MCF 10A (cell line): ENCODE results near the gene TCHP. TPM values are rescaled to one million over a fixed set of nuclear protein-coding genes. Genes with fewer than 3 reads are reported as not detected.
"Not testable (repeated sequence)": the region's sequence is repeated elsewhere in the genome, so short reads cannot be mapped to it uniquely, and the experiment has no call there.

Source experiments
- BruUV-seq: library from RNA; stranded (reverse); fragments of 400-500 nt; replicated peaks from 2 replicates; lab custom pipeline; 2021; lab: Mats Ljungman, UMichigan
- CTCF ChIA-PET: fragments of 300-600 bp; sonication (Branson Sonifier 250); formaldehyde crosslinking; extraction: SDS; loops from one replicate; lab custom pipeline; 2021; ENCODE audit warnings: antibody characterized with exemption, inconsistent platforms; lab: Yijun Ruan, JAX
- POLR2A ChIA-PET: fragments of 300-600, 350-650 bp; sonication (Branson Sonifier 250); formaldehyde crosslinking; extraction: SDS; loops from one replicate; lab custom pipeline; 2020; ENCODE audit warnings: antibody characterized with exemption, inconsistent platforms; lab: Yijun Ruan, JAX
- DNase-seq: peaks from one replicate; pipeline ENCODE4 v3.0.0-alpha.2; 2018; ENCODE audit not compliant: unreplicated experiment
- H3K27ac Mint-ChIP-seq: one replicate; pipeline ENCODE4 v1.8.0; 2022; ENCODE audit warnings: mild to moderate bottlenecking, low read depth, mixed read lengths; ENCODE audit not compliant: unreplicated experiment
- H3K27me3 Mint-ChIP-seq: one replicate; pipeline ENCODE4 v1.8.0; 2022; ENCODE audit warnings: mixed read lengths; ENCODE audit not compliant: insufficient read depth, unreplicated experiment
- H3K36me3 Mint-ChIP-seq: one replicate; pipeline ENCODE4 v1.8.0; 2022; ENCODE audit warnings: mild to moderate bottlenecking, moderate library complexity, mixed read lengths; ENCODE audit not compliant: insufficient read depth, unreplicated experiment
- H3K4me1 Mint-ChIP-seq: one replicate; pipeline ENCODE4 v1.8.0; 2022; ENCODE audit warnings: mixed read lengths; ENCODE audit not compliant: insufficient read depth, unreplicated experiment
- H3K4me3 Mint-ChIP-seq: one replicate; pipeline ENCODE4 v1.8.0; 2022; ENCODE audit warnings: mild to moderate bottlenecking, moderate library complexity, mixed read lengths; ENCODE audit not compliant: unreplicated experiment
- H3K9me3 Mint-ChIP-seq: one replicate; pipeline ENCODE4 v1.8.0; 2022; ENCODE audit warnings: mixed read lengths; ENCODE audit not compliant: unreplicated experiment
- intact Hi-C: fragments of 100-400 bp; cut with micrococcal nuclease; formaldehyde crosslinking; loops from 2 replicates; pipeline ENCODE4 v1.14.1; 2022
- total RNA-seq: library from RNA; stranded (reverse); gene quantifications from 2 replicates; pipeline ENCODE4 v1.2.3, GENCODE V29; 2022
- TF ChIP-seq, protein P1 (sequence below): fragments of 200-600 bp; IDR thresholded peaks from one replicate; pipeline ENCODE4 v1.8.0; 2022; ENCODE audit warnings: antibody characterized with exemption, mild to moderate bottlenecking; ENCODE audit not compliant: unreplicated experiment

The TCHP gene
- total RNA-seq, 1 experiment from 2014 or later = 36.3 TPM

DNA sequence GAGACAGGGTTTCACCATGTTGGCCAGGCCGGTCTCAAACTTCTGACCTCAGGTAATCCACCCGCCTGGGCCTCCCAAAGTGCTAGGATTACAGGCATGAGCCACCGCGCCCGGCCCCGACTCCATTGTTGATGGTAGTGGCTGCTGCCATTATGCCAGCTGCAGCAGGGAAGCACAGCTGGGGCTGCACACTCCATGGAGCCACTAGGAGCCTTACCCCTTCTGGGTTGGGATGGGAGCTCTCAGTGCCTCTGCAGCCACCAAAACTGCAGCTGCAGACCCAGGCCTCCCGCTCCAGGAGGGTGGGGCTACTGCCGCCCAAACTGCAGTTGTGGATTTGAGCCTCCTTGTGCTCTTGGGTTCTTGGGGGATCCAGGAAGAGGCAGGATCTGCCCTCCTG lies 25.9 kb downstream of the TCHP start:
- no peak for DNase-seq
- TF ChIP-seq, protein P1, sequence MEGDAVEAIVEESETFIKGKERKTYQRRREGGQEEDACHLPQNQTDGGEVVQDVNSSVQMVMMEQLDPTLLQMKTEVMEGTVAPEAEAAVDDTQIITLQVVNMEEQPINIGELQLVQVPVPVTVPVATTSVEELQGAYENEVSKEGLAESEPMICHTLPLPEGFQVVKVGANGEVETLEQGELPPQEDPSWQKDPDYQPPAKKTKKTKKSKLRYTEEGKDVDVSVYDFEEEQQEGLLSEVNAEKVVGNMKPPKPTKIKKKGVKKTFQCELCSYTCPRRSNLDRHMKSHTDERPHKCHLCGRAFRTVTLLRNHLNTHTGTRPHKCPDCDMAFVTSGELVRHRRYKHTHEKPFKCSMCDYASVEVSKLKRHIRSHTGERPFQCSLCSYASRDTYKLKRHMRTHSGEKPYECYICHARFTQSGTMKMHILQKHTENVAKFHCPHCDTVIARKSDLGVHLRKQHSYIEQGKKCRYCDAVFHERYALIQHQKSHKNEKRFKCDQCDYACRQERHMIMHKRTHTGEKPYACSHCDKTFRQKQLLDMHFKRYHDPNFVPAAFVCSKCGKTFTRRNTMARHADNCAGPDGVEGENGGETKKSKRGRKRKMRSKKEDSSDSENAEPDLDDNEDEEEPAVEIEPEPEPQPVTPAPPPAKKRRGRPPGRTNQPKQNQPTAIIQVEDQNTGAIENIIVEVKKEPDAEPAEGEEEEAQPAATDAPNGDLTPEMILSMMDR = no peak
- intact Hi-C loops = loop anchor here (2.0 kb wide), 3 partner anchors 25 to 45 kb away; partner anchors contain the start of genes GLTP and TCHP
- Mint-ChIP-seq H3K4me3 (no peak overlapping the region), H3K36me3 (peaks cover 14% of the 10 kb centered on the region), H3K27ac (no peak overlapping the region), H3K27me3 (no peaks in the 10 kb centered on the region), H3K4me1 (no peaks in the 10 kb centered on the region), H3K9me3 (no peaks in the 10 kb centered on the region)
- CTCF ChIA-PET = interaction anchor here (0.7 to 3.2 kb wide), 7 partner anchors 11 to 121 kb away, joined by 3 to 21 read pairs (median 7); no protein-coding TSS in a partner anchor
- POLR2A ChIA-PET = no interaction called here
- no TSS peak for BruUV-seq

DNA sequence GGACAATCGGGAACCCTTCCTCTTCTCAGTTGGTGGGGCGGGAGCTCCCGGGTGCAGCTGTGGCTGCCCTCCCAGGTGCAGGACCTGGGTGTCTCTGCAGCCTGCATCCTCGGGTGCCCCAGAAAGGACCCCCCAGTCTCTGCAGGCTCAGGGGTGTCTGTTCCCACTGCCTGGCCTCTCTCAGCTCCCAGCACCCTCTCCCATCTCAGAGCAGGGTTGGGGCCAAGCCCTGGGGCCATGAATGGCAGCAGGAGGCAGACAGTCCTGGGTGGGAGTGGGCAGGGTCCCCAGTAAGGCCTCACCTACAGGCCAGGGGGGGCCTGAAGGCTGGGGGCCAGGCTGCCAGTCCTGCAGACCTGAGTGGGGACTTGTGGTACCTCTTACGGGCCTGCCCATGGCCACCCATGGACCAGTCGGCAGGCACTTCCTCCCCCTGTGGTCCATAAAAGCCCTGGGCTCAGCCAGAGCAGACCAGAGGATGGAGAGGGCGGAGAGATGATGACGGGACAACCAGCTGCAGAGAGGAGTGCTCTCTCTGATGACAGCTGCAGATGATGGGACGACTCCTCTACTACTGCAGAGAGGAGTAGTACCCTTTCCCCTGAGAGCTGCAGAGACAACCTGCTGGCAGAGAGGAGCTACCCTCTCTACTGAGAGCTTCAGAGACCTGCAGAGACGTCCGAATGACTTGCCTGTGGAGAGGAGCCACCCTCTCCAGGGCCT lies 26.6 kb downstream of the TCHP start:
- BruUV-seq = no TSS peak
- TF ChIP-seq, protein P1 = no peak
- Mint-ChIP-seq H3K36me3 (peaks cover 20% of the 10 kb centered on the region), H3K4me1 (no peaks in the 10 kb centered on the region), H3K9me3 (no peaks in the 10 kb centered on the region), H3K27me3 (no peaks in the 10 kb centered on the region), H3K4me3 (no peak overlapping the region), H3K27ac (no peak overlapping the region)
- POLR2A ChIA-PET = no interaction called here
- DNase-seq = no peak
- intact Hi-C loops = loop anchor here (1.0 to 2.0 kb wide), 5 partner anchors 26 to 121 kb away; partner anchors contain the start of genes GLTP and TCHP
- CTCF ChIA-PET = interaction anchor here (0.7 to 3.2 kb wide), 13 partner anchors 11 to 766 kb away, joined by 3 to 21 read pairs (median 5); no protein-coding TSS in a partner anchor

DNA sequence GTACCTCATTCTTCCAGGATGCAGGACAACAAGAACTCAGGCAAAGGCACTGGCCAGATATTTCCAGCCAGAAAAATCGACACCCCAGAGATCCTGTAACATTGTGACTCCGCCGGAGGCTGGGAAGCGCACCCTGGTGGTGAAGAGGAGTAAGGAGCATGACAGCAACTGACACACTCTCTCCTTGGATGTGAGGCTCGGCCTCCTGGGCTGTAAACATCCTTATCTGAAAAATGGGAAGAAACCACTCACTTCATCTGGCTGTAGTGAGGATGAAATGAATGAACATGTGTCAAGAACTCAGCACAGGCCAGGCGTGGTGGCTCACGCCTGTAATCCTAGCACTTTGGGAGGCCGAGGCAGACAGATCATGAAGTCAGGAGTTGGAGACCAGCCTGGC lies 27.5 kb downstream of the TCHP start:
- TF ChIP-seq, protein P1 = peak; percentile 66
- H3K4me1 Mint-ChIP-seq = no peaks in the 10 kb centered on the region
- no peak overlapping the region for H3K27ac Mint-ChIP-seq
- DNase-seq = peak; percentile 67
- H3K36me3 Mint-ChIP-seq = peaks cover 30% of the 10 kb centered on the region
- H3K27me3 Mint-ChIP-seq = no peaks in the 10 kb centered on the region
- intact Hi-C loops = loop anchor here (1.0 to 2.0 kb wide), 5 partner anchors 27 to 122 kb away; partner anchors contain the start of genes GLTP and TCHP
- CTCF ChIA-PET = interaction anchor here (0.6 to 3.2 kb wide), 23 partner anchors 8 to 765 kb away, joined by 3 to 21 read pairs (median 5); no protein-coding TSS in a partner anchor
- POLR2A ChIA-PET = no interaction called here
- no peaks in the 10 kb centered on the region for H3K9me3 Mint-ChIP-seq
- no peak overlapping the region for H3K4me3 Mint-ChIP-seq
- no TSS peak for BruUV-seq

DNA sequence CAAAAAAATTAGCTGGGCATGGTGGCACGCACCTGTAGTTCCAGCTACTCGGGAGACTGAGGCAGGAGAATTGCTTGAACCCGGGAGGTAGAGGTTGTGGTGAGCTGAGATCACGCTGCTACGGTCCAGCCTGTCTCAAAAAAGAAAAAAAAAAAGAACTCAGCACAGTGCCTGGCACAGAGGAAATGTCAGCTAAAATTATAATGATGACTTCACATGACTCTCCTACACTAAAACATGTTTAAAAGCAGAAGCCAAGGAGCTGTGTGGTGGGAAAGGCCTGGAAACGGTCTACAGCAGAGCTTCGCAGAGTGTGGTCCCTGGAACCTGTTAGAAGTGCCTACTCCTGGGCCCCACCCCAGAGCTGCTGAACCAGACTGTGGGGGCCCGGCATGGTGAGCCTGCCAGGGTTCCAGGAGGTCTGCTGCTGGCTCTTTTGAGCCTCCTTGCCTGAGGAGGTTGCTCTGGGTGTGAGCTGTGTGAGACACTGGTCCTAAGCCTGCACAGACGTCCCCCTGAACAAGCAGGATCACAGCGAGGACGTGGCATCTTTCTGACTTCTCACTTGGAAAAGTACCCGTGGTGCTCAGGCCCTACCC lies 28.1 kb downstream of the TCHP start:
- no TSS peak for BruUV-seq
- no peak for DNase-seq
- H3K4me3 Mint-ChIP-seq = no peak overlapping the region
- H3K27me3 Mint-ChIP-seq = no peaks in the 10 kb centered on the region
- intact Hi-C loops = no loop called here
- ChIA-PET POLR2A (interaction anchor here (0.7 kb wide), 1 partner anchor 712 kb away, joined by 3 read pairs; no protein-coding TSS in a partner anchor), CTCF (interaction anchor here (0.6 to 3.0 kb wide), 18 partner anchors 8 to 405 kb away, joined by 3 to 18 read pairs (median 4); no protein-coding TSS in a partner anchor)
- TF ChIP-seq, protein P1 = no peak
- H3K9me3 Mint-ChIP-seq = no peaks in the 10 kb centered on the region
- H3K36me3 Mint-ChIP-seq = peaks cover 35% of the 10 kb centered on the region
- no peak overlapping the region for H3K27ac Mint-ChIP-seq
- no peaks in the 10 kb centered on the region for H3K4me1 Mint-ChIP-seq

DNA sequence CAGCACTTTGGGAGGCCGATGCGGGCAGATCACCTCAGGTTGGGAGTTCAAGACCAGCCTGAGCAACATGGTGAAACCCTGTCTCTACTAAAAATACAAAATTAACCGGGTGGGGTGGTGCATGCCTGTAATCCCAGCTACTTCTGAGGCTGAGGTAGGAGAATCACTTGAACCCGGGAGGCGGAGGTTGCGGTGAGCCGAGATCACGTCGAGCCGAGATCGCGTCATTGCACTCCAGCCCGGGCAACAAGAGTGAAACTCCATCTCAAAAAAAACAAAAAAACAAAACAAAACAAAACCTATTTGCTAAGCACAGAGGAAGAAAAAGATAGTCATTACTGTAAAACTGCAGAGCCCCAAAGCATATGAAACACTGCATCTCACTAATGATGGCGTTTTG lies 29.3 kb downstream of the TCHP start:
- H3K9me3 Mint-ChIP-seq, H3K27ac Mint-ChIP-seq, H3K4me3 Mint-ChIP-seq, H3K4me1 Mint-ChIP-seq, H3K27me3 Mint-ChIP-seq, BruUV-seq, POLR2A ChIA-PET, DNase-seq, intact Hi-C loops: not testable (repeated sequence)
- H3K36me3 Mint-ChIP-seq = peaks cover 45% of the 10 kb centered on the region
- CTCF ChIA-PET = interaction anchor here (1.4 to 2.4 kb wide), 6 partner anchors 12 to 80 kb away, joined by 4 to 16 read pairs (median 7); no protein-coding TSS in a partner anchor
